Superior temporal gyrus (tissue), 1 donor: Measurements from ENCODE around the gene STARD5.

ENCODE experiments used
- DNase-seq: peaks from one replicate; pipeline ENCODE4 v3.0.0-alpha.2; 2016; ENCODE audit errors: extremely low spot score

Gene STARD5

DNA sequence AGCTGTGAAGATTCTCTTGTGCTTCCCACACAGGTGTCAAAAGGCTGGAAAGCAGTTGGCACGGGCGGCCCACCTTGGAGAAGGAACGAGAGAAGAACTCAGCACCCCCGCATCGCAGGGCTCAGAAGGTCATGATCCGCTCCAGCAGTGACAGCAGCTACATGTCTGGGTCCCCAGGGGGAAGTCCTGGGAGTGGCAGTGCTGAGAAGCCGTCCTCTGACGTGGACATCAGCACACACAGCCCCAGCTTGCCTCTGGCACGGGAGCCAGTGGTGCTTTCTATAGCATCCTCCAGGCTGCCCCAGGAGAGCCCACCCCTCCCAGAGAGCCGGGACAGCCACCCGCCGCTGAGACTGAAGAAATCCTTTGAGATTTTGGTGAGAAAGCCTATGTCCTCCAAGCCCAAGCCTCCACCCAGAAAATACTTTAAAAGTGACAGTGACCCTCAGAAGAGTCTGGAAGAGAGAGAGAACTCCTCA lies 31.4 kb downstream of the STARD5 start:
- DNase-seq: no peak

DNA sequence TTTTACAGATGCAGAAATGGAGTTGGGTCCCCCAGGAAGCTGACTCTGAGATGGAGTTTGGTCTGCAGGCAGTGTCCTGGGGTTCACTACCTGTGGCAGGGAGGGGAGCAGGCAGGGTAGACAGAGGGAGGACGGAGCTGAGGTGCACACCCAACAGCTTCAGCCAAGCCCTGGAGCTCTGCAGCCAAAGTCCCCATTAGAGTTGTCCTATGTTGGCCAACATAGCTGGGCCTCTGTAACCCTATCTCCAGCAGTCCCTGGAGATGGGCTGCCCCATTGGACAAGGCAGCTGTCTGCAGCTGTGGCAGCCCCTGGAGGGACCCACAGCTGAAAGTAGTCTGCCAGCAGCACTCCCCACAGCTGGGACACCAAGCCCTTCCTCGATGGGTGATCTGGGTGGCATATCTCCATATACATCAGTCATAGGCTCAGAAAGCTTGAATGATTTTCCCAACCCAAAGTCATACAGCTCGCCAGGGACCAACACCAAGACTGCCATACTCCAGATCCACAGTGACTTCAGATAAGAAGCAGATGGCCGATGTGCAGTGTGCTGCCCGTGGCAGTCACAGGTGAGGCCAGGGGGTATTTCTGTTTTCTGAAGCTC lies 31.9 kb downstream of the STARD5 start:
- no peak for DNase-seq

DNA sequence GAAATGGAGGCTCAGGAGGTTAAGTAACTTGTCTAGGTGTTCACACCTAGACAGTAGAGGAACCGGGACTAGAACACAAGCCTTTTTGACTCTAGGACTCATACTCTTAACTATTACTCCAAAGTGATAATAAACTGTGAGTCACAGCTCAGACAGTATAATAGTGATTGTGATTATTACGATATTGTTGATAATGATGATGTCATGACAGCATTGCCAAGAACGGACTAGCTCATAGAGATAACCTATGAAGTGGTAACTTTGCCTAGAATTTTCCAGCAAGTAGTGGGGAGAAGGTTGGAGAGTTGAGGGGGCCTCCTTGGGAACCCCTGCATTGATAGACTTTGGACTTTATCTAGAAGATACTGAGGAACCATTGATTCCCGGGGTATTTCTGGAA lies 34.0 kb downstream of the STARD5 start:
- no peak for DNase-seq

DNA sequence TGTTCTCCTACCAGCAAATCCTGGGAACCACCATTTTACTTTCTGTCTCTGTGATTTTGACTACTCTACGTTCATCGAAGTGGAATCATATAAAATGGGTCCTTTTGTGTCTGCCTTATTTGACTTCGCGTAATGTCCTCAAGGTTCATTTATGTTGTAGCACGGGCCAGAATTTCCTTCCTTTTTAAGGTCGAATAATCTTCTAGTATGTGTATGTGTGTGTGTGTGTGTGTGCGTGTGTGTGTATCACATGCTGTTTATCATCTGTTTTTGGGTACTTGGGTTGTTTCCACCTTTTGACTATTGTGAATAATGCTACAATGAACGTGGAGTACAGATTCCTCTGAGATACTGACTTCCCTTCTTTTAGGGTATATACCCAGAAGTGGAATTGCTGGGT lies 35.3 kb downstream of the STARD5 start:
- DNase-seq: no peak

DNA sequence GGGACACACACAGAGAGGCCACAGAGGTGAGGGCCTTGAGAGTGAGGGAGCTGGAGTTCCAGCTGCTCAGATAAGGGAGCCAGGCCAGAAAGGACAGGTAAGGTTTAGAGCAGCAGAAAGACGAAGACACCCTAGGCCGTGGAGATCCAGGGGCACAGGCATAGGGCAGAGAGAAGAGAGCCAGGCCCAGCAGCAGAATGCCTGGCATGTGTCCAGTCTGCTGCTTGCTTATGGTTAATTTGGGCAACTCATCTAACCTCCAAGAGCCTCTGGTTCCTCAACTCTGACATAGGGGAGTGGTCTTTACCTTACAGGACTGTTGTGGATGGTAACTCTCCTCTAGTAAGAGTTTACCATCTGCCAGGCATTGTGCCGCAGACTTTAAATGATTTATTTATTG lies 35.9 kb downstream of the STARD5 start:
- no peak for DNase-seq

DNA sequence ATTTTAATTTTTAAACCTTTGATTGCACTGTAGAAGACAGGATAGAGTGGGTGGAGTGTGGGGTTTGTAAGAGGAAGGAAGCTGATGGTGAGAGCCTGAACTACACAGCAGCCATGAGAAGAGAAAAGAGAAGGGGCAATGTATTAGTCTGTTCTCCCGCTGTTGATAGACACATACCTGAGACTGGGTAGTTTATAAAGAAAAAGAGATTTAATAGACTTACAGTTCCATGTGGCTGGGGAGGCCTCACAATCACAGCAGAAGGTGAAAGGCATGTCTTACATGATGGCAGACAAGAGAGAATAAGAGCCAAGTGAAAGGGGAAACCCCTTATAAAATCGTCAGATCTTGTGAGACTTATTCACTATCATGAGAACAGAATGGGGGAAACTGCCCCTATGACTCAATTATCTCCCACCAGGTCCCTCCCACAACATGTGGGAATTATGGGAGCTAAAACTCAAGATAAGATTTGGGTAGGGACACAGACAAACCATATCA lies 37.3 kb downstream of the STARD5 start:
- no peak for DNase-seq

DNA sequence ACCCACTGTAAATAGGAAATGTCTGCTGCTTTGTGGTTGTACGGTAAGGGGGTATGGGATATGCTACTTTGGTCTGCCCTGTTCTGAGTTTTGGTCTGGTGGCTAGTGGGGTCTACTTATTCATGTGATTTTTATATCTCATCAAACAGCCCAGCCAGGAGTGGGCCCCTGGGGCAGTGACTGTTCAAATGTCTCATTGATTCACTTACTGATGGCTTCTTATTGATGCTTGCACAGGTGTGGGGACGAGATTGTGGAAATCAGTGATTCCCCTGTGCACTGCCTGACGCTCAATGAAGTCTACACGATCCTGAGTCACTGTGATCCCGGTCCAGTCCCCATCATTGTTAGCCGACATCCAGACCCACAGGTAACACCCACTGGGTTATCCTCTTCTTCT lies 38.5 kb downstream of the STARD5 start:
- no peak for DNase-seq

DNA sequence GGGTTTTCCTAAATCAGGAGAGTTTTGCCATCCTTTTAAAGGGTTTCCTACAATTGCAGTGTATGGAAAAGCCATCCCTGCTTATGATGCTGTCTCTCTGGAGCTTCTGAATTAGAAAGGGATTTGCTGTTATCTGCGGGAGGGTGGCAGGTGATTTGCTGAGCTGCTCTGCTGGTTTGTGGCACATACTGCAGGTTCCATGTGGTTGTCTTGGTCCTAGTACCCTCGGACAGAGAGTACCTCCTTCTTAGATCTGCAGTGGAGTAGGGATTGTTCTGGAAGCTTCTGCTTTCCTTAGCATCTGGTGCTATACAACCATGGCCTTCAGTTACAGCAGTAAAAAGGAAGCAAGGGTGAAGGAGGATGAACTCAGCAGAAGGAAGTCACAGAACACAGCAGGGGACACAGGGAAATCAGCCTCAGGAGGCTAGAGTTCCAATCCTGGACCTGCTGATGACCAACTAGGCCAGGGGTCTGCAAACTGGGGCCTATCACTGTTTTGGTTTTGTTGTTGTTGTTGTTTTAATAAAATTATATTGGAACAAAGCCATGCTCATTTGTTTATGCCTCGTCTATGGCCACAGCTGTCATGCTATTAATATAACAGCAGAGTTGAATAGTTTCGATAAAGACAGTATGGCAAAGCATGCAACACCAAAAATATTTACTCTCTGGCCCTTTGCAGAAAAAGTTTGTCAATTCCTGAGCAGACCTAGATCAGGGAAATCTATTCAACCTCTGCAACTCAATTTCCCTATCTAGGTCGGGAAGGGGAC lies 39.5 kb downstream of the STARD5 start:
- no peak for DNase-seq

DNA sequence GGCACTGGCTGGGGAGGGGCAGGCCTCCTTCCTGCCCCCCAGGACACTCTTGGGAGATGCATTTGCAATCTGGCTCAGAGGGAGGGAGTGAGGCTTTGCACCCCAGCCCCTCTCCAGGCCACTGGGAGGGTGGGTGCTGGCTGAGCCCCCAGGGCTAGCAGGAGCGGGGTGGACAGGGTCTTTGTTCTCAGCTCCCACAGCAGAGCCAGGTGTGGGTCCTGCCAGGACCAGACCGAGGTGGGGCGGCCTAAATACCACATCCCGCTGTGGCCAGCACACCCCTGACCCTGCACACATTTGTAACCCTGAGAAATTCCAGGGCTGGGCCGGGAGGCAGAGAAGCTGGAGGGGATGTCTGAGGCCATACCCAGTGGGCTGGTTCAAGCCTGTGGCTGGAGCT lies 41.0 kb downstream of the STARD5 start:
- no peak for DNase-seq

DNA sequence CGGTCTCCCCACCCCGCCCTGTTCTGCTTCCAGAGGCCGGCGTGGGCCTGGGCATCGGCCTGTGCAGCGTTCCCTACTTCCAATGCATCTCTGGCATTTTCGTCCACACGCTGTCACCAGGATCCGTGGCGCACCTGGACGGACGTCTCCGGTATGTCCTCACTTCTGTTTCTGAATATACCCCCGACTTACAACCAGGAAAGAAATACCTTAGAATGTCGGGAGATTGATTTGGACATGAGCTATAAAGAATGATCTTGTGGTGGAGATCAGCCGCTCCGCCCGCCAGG lies 41.4 kb downstream of the STARD5 start:
- no peak for DNase-seq

DNA sequence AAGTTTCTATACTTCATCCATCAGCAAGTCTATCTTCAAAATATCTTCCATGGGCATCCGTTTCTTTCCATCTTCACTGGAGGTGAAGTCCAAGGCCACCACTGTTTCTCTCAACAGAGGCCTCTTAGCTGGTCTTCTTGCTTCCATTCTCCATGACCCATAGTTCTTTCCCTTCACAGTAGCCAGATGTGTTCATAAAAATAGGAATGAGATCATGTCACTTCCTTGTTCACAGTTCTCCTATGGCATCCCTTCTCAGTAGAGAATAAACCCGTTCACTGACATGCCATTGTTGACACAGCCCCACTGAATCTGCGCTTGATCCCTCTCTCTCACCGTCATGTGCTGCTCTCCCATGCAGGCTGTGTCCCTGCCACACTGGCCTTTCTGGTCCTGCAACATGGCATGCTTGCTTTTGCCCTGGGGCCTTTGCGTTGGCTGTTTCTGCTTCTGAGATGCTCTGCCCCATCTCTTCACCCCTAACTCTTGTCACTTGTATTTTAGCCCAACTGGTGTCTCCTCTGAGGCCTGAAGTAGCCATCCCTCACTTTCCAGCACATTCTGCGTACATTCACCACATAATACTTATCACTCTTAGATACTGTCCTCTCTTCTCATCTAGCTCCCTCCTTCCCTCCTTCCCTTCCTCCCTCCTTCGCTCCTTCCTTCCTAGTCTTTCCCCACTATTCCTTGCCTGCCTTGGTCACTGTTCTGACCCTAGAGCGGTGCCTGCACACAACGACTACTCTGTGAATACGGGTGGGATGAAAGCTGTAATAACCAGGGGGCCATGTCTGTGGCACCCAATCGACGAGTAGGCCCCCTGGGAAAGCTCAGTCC lies 42.0 kb downstream of the STARD5 start:
- no peak for DNase-seq

DNA sequence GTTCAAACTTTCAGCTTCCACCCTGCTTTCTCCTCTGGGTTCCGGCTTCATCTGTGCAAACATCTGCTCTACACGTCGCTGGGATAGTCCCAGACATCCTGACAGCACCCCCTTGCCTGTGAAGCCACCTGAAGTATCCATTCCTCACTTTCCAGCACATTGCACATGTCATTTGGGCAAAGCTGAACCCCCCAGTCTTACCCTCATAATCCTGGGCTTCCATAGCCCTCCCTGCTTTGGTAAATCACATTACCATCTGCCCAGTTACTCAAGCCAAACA lies 42.5 kb downstream of the STARD5 start:
- no peak for DNase-seq

DNA sequence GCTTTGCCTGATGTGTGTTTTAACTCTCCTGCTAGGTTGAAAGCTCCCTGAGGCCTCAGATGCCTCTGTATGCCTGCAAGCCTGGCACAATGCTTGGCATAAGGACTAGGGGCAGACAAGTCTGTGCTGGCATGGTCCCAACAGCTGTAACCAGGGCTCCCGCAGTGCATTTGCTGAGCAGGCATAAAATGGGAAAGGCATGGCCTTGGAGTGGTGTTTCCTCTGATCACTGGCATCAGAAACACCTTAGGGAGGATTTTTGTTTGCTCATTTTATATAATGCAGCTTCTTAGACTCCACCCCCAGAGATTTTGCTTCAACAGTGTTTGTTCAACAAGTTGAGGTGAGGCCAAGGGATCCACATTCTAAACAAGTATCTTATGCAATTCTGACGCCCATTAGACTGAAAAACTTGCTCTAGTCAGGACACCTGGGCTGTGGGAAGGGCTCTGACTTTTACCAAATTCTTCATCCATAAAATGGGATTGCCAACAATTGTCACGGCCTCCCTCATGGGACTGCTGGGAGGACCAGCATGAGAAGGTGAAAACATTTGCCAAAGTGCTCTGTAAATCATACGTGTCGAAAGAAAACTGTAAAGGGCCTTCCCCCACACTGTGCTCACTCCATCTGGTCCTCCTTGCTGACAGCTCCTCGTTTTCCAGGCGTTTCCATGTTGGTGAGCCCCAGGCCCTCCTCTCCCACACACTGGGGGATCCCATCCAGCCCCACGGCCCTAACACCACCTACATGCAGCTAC lies 43.1 kb downstream of the STARD5 start:
- no peak for DNase-seq

DNA sequence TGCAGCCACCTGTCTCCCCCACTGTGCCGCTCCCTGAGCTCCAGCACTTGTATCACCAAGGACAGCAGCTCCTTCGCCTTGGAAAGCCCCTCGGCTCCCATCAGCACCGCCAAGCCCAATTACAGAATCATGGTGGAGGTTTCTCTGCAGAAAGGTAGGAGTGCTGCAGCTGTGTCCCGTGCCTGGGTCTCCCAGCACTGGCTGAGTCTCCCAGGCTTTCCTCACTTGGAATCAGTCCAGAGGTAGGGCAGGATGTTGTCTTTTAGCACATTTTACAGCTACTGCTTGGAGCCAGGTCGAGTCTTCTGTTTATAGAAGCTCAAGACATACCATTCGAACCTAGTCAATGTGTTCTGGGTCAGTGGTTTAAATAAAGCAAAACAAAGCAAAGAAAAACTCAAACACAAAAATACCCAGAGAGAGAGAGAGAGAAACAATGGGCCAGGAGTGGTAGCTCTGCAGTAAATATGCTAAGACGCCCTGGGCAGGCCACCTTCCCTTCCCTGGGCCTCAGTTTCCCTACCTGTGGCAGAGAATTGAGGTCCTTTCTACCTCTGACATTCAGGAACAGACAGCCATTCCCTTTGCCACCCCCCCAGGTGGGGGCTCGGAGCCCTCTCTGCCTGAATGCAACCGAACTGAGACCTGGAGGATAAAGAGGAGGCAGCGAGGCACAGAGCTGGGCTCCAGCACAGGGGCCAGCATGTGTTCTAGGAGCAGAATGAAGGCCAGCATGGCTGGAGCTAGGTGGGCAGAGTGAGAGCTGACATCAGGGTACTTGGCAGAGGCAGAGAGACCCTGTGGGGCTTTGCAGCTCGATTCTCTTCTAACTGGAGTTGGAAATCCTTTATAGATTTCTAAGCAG lies 44.1 kb downstream of the STARD5 start:
- DNase-seq: no peak

DNA sequence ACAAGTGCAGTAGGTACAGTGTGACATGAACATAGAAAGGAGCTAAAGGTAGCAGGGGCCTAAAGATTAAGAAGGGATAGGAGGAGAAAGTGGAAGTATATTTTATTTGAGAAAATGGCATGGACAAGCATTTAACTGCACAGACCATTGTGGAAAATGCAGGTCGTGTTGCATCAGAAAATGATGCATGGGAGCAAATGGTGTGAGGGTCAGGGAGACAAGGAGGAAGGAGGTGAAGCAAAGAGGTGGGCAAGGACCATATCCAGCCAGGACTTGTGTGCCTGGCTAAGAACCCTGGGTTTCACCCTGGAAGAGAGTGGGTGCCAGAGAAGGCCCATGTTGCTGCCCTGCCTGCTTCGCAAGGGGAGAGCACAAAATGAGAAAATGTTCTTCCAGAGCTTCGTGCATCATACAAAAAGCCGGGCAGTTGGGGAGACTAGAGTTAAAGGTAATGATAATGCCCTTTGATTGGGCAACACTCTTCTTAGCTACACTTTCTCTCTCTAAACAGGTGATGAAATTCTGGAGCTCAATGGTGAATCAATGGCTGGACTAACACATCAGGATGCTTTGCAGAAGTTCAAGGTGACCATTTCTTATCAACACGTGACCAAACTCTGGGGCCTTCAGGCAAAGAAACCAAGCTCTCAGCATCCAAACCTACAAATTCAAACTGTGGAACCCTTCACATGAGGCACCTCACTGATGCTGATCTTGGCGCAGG lies 45.5 kb downstream of the STARD5 start:
- no peak for DNase-seq

DNA sequence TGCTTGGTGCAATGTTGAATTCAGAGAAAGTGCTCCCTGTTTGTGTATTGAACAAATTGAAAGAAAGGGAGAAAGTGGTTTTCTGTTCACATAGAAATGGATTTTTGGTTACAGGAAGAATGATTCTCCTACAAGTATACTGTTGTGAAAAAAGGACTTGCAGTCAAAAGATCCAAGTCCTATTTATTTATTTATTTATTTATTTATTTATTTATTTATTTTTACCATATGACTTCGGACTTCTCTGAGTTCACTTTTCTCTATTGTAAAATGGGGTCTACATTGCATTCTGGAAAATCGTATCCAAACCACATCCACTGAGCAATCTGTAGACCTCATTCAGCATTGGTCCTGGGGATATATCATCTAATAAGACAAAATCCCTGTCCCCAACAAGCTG lies 46.1 kb downstream of the STARD5 start:
- DNase-seq: no peak

DNA sequence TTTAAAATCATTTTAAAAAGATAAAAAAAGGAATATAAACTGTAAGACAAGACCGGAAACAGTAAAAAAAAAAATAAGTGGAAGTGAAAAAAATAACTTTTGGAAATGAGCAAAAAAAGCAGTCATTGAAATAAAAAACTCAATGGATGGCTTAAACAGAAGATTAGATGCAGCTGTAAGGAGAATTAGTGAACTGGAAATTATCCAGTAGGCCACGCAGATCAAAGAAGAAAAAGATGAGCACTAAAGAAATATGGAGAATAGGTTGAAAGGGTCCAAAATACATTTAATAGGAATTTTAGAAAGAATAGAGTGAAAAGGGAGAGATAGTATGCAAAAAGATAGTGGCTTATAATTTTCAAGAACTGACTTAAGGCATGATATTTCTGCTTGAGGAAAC lies 47.0 kb downstream of the STARD5 start:
- DNase-seq: no peak

DNA sequence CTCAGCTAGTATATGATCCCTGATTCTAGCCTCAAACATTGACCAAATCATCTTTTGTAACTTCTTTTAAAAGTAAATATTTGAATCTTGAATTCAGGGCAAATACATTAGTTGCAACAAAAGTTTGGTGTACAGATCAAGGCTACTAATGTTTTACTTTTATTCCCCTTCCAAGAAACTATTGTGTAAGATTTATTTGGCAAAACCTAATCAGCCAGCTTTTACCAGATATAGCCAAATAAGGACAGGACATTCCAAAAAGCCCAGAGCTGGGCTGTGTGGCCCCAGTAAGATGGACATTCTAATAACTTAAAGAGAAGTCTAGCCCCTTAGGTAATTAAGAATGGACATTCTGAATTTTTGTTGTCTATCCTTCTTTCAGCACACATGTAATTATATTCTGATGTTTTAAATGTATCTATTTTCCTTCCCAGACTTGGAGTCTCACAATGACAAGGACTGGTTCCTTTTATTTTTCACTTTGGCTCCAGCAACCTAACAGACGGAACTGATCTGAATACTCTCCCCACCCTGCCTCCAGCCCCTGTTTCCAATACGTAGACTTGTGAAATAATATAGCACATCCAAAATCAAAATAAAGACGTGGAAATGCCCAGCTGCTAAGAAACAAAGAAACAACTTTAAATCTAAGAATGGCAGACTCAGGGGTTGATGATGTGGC lies 48.1 kb downstream of the STARD5 start:
- no peak for DNase-seq

DNA sequence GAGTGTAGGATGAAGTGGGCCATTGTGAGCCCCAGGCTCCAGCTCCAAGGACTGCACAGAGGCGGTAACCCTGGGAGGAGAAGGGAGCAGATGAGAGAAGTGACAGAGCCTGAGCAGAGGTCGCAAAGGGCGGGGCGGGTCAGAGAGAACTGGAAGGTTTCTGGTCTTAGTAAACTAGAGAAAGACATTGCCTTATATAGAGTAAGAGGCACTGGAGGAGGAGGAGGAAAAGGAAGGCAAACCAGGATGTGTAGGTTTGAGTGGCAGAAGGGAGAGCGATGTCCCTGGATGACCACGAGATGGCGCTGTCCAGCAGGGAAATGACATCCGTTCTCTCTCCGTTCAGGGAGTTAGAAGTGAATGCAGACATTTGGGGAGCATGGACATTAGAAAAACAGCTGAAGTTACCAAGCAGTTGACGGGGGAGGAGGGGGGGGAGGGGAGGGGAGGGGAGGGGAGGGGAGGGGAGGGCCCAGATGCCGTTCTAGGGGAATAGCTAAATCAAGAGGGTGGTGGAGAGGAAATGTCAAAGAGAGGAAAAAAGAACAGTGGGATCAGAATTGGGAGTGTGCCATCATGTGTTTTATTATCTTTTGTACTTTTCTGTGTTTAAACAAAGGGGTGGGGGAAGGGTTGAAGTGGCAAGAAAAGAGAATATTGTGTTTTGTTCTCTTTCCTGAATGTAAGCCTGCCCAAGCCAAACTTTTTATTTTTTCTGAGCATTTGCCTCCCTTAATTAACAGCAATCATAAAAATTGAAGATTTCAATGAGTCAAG lies 48.8 kb downstream of the STARD5 start:
- peak; percentile 94 for DNase-seq
